Activated CD8-positive, alpha-beta memory T cell treated with anti-CD3 and anti-CD28 coated beads, Interleukin-2, amount 10 ng/mL, durations not matched to agents 7 days and 5 days (primary cell): ENCODE results near the gene NCKAP5. TPM values are rescaled to one million over a fixed set of nuclear protein-coding genes. Genes with fewer than 3 reads are reported as not detected.

ENCODE experiments used
- ATAC-seq: fragments of 150-1000 bp; cut with Tn5 transposase; one replicate; pipeline ENCODE4 v1.10.0; 2021; ENCODE audit warnings: moderate library complexity
- CTCF ChIA-PET: fragments of 350-600 bp; sonication (Branson Sonifier 250); formaldehyde crosslinking; loops from one replicate; lab custom pipeline; 2021; ENCODE audit warnings: antibody characterized with exemption; lab: Charles Lee
- DNase-seq: peaks from one replicate; pipeline ENCODE4 v3.0.0-alpha.2; 2020
- H3K27ac Mint-ChIP-seq: one replicate; pipeline ENCODE4 v1.8.0; 2021; ENCODE audit warnings: mild to moderate bottlenecking, mixed read lengths
- H3K27me3 Mint-ChIP-seq: one replicate; pipeline ENCODE4 v1.8.0; 2021; ENCODE audit warnings: mixed read lengths
- H3K36me3 Mint-ChIP-seq: one replicate; pipeline ENCODE4 v1.8.0; 2021; ENCODE audit warnings: mild to moderate bottlenecking, mixed read lengths
- H3K4me1 Mint-ChIP-seq: one replicate; pipeline ENCODE4 v1.8.0; 2021; ENCODE audit warnings: mixed read lengths
- H3K4me3 Mint-ChIP-seq: one replicate; pipeline ENCODE4 v1.8.0; 2021; ENCODE audit warnings: mild to moderate bottlenecking, moderate library complexity, mixed read lengths
- H3K9me3 Mint-ChIP-seq: one replicate; pipeline ENCODE4 v1.8.0; 2022; ENCODE audit warnings: low read depth, mixed read lengths
- total RNA-seq, 2 experiments: library from RNA; stranded (reverse); gene quantifications; one replicate each; pipeline ENCODE4 v1.2.3, GENCODE V29; 2021

The NCKAP5 gene
- total RNA-seq, 2 experiments from 2014 or later = not detected

GRCh38 chr2:133418671-133419070 lies 149.6 kb downstream of the NCKAP5 start:
- no peaks in the 10 kb centered on the region for H3K36me3 Mint-ChIP-seq
- H3K9me3 Mint-ChIP-seq = peaks cover under 1% of the 10 kb centered on the region
- H3K4me1 Mint-ChIP-seq = no peaks in the 10 kb centered on the region
- no peak for ATAC-seq
- no peak for DNase-seq
- H3K27me3 Mint-ChIP-seq = no peaks in the 10 kb centered on the region
- CTCF ChIA-PET = no interaction called here
- no peak overlapping the region for H3K4me3 Mint-ChIP-seq
- H3K27ac Mint-ChIP-seq = no peak overlapping the region

GRCh38 chr2:133418021-133418420 lies 150.2 kb downstream of the NCKAP5 start:
- Mint-ChIP-seq H3K27ac (no peak overlapping the region), H3K4me1 (no peaks in the 10 kb centered on the region), H3K4me3 (no peak overlapping the region), H3K9me3 (peaks cover 2% of the 10 kb centered on the region), H3K27me3 (no peaks in the 10 kb centered on the region), H3K36me3 (no peaks in the 10 kb centered on the region)
- ATAC-seq = no peak
- CTCF ChIA-PET = no interaction called here
- no peak for DNase-seq

DNA sequence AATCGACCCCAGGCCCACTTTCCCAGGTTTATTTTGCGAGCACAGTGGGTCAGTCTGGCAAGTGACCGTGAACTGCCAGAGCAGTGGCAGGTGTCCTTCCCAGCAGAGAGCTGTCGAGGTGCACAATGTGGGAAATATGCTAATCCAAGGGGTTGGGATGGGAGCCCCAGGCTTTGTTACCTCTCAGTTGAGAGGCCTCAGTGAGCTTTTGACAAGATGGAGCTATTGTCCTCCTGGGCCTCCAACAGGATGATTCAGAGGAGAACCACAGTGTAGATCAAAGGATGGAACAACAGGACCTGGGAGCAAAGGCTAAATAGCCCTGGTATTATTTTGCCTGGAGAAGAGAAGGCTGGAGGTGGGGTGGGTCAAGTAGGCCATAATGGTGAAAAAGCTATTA lies 150.8 kb downstream of the NCKAP5 start:
- Mint-ChIP-seq H3K4me1 (no peaks in the 10 kb centered on the region), H3K36me3 (no peaks in the 10 kb centered on the region)
- no peak for ATAC-seq

GRCh38 chr2:133416736-133417135 lies 151.5 kb downstream of the NCKAP5 start:
- Mint-ChIP-seq H3K27me3 (no peaks in the 10 kb centered on the region), H3K4me3 (no peak overlapping the region), H3K4me1 (no peaks in the 10 kb centered on the region), H3K36me3 (no peaks in the 10 kb centered on the region), H3K27ac (no peak overlapping the region), H3K9me3 (peaks cover 2% of the 10 kb centered on the region)
- no peak for DNase-seq
- CTCF ChIA-PET = no interaction called here
- ATAC-seq = no peak

More for the DNA sequence above, 150.8 kb downstream of the NCKAP5 start:
- no peak overlapping the region for H3K4me3 Mint-ChIP-seq
- CTCF ChIA-PET = no interaction called here
- H3K9me3 Mint-ChIP-seq = peaks cover 2% of the 10 kb centered on the region
- no peak for DNase-seq
- H3K27me3 Mint-ChIP-seq = no peaks in the 10 kb centered on the region
- no peak overlapping the region for H3K27ac Mint-ChIP-seq

GRCh38 chr2:133416146-133416545 lies 152.1 kb downstream of the NCKAP5 start:
- CTCF ChIA-PET = no interaction called here
- no peaks in the 10 kb centered on the region for H3K27me3 Mint-ChIP-seq
- peaks cover 2% of the 10 kb centered on the region for H3K9me3 Mint-ChIP-seq
- no peak overlapping the region for H3K4me3 Mint-ChIP-seq
- no peak overlapping the region for H3K27ac Mint-ChIP-seq
- DNase-seq = no peak
- ATAC-seq = no peak
- H3K4me1 Mint-ChIP-seq = no peaks in the 10 kb centered on the region
- H3K36me3 Mint-ChIP-seq = no peaks in the 10 kb centered on the region

DNA sequence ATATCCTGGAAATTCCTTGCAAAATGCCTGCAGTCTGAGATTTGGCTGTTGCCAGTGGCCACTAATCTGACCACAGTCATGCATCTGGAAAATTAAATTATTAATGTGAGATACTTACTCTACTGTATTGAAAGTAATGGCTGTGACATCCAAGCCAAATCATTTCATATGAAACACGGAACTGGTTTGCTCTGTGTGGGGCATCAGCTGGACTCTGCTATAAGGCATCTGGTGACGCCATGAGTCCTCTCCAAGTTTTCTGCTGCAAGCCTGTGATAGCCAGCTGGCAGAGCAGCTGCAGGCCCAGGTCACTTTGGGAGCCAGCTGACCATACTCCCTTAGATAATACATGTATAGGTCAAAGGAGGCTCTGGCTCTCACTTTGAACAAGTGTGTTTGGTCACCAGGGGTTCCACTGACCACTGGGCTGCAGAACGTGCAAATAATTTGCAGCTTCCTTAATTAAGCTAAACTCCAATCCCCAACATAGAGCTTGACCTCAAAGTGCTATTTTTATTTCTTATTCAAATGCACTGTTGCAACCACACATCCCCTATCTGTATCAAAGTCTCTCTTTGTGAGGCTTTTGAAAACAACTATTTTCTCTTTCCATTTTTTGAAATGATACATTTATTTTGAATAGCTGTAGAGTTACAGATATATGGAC lies 152.9 kb downstream of the NCKAP5 start:
- CTCF ChIA-PET = no interaction called here
- Mint-ChIP-seq H3K36me3 (no peaks in the 10 kb centered on the region), H3K4me1 (no peaks in the 10 kb centered on the region), H3K9me3 (peaks cover 2% of the 10 kb centered on the region), H3K27me3 (no peaks in the 10 kb centered on the region), H3K4me3 (no peak overlapping the region), H3K27ac (no peak overlapping the region)
- ATAC-seq (no peak), DNase-seq (no peak)

DNA sequence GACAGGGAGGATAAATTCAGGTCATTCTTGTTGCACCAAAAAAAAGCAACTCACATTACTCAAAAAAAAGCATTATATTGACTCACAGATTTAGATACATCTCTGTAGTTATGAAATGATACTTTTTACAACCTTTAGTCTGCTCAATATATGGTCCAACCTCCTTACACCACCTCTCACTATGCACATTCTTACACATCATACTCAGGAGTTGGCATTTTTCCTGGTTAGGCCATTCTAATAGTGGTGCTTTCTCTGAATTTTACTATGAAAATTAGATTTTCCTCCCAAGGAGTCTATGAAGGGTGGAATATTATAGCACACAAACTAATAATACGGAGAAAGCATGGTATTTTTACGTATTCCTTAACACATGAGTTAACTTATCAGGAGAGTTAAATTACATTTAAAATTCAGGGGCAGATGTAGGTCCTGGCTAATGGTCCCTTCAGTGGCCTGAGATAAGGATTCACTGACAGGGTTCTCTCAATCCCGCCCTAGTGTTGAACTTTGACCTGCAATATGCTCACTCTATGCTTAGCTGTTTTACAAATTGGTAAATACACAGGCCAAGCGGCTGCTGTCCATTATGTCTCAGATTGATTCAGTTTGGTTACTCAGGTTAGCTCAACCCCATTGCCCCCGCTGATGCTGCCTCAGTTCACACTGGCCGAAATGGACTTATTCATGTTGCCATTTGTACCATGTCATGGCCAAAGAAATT lies 153.6 kb downstream of the NCKAP5 start:
- Mint-ChIP-seq H3K9me3 (peaks cover 2% of the 10 kb centered on the region), H3K4me3 (no peak overlapping the region), H3K4me1 (no peaks in the 10 kb centered on the region), H3K36me3 (no peaks in the 10 kb centered on the region), H3K27ac (no peak overlapping the region), H3K27me3 (no peaks in the 10 kb centered on the region)
- DNase-seq = no peak
- CTCF ChIA-PET = no interaction called here
- no peak for ATAC-seq

- DNase-seq (no peak), ATAC-seq (no peak)
- Mint-ChIP-seq H3K4me3 (no peak overlapping the region), H3K4me1 (no peaks in the 10 kb centered on the region), H3K9me3 (peaks cover 2% of the 10 kb centered on the region), H3K36me3 (no peaks in the 10 kb centered on the region), H3K27me3 (no peaks in the 10 kb centered on the region), H3K27ac (no peak overlapping the region)
- CTCF ChIA-PET = no interaction called here
These were observed 154.4 kb downstream of the NCKAP5 start for GRCh38 chr2:133413863-133414262.

DNA sequence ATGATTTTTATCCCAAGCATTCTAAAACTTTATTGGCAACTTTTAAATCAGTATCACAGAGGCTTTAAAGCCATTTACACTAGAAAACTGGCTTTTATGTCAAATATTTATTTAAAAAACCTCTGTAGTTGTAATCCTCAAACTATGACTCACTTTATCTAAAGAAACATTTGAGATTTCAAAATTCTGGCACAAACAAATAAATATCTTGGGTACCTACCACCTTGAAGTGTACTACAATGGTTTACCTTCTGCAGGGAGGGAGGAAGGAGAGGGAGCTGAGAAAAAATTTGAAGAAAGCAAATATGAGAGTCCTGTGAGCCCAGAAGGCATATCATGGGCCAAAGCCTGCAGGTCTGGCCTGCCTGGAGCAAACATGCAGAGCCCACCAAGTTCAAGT lies 155.6 kb downstream of the NCKAP5 start:
- CTCF ChIA-PET = no interaction called here
- ATAC-seq (no peak), DNase-seq (no peak)
- Mint-ChIP-seq H3K9me3 (peaks cover 2% of the 10 kb centered on the region), H3K4me3 (no peak overlapping the region), H3K4me1 (no peaks in the 10 kb centered on the region), H3K27ac (no peak overlapping the region), H3K36me3 (no peaks in the 10 kb centered on the region), H3K27me3 (no peaks in the 10 kb centered on the region)

DNA sequence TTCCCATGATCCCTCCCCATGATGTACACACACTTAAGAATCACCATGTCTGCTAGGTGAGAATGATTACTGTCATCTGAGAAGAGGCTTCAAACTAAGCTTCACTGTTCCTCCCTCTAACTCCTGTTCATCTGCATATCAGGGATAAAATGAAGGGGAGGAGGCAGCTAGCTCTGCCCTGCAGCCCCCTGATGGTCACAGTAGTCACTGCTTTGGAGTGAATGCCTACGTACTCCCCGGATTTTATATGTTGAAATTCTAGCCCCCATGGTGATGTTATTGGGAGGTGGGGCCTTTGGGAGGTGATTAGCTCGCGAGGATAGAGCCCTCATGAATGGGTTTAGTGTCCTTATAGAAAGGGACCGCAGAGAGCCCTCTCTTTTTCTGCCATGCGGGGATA lies 156.4 kb downstream of the NCKAP5 start:
- peaks cover 2% of the 10 kb centered on the region for H3K9me3 Mint-ChIP-seq

DNA sequence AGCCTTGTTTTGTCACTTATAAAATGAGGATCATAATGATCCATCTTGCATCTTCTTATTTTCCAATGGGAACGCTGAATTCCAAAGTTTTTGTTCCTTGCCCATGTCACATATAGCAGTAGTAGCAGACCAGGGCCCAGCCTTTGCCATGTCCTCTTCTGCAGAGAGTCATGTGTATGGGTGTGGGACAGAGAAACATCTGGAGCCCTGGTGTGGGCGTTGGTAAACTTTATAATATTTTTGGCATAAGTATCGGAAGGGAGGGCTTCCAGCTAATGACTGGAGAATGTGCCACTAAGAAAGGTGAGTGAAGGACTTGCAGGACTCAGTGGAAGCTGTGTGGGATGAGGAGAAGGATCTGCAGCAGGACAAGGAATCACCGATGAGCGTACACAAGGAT lies 157.2 kb downstream of the NCKAP5 start:
- Mint-ChIP-seq H3K27ac (no peak overlapping the region), H3K9me3 (peaks cover 2% of the 10 kb centered on the region), H3K27me3 (no peaks in the 10 kb centered on the region), H3K36me3 (no peaks in the 10 kb centered on the region), H3K4me1 (no peaks in the 10 kb centered on the region), H3K4me3 (no peak overlapping the region)
- CTCF ChIA-PET = no interaction called here
- DNase-seq (no peak), ATAC-seq (no peak)

More for the DNA sequence above, 156.4 kb downstream of the NCKAP5 start:
- H3K36me3 Mint-ChIP-seq = no peaks in the 10 kb centered on the region
- CTCF ChIA-PET = no interaction called here
- H3K4me3 Mint-ChIP-seq = no peak overlapping the region
- no peak overlapping the region for H3K27ac Mint-ChIP-seq
- H3K27me3 Mint-ChIP-seq = no peaks in the 10 kb centered on the region
- DNase-seq (no peak), ATAC-seq (no peak)
- no peaks in the 10 kb centered on the region for H3K4me1 Mint-ChIP-seq

GRCh38 chr2:133409581-133410285 lies 158.5 kb downstream of the NCKAP5 start:
- H3K4me1 Mint-ChIP-seq = no peaks in the 10 kb centered on the region
- H3K27ac Mint-ChIP-seq = no peak overlapping the region
- CTCF ChIA-PET = no interaction called here

DNA sequence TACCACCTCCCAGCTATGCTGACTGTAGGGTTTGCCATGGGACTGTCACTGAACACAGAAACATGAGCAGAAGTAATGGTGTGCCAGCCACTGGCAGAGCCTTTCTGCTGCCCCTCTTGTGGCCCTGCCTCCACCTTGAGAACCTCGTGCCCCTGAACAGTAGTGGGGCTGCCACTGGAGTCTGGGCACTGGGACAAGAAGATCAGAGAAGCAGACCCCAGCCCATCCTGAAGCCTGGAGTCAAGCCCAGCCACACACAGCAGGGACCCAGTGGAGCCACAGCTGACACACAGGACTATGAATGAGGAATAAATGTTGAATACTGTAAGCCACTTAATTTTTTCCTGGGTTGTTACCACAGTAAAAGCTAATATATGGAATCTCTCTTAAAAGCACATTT lies 159.6 kb downstream of the NCKAP5 start:
- CTCF ChIA-PET = no interaction called here

More at GRCh38 chr2:133409581-133410285, 158.5 kb downstream of the NCKAP5 start:
- ATAC-seq = no peak
- H3K9me3 Mint-ChIP-seq = peaks cover 2% of the 10 kb centered on the region
- no peak overlapping the region for H3K4me3 Mint-ChIP-seq
- H3K27me3 Mint-ChIP-seq = no peaks in the 10 kb centered on the region
- no peak for DNase-seq
- no peaks in the 10 kb centered on the region for H3K36me3 Mint-ChIP-seq

GRCh38 chr2:133407341-133407740 lies 160.9 kb downstream of the NCKAP5 start:
- no peaks in the 10 kb centered on the region for H3K4me1 Mint-ChIP-seq
- no peak for DNase-seq
- no peak for ATAC-seq
- H3K36me3 Mint-ChIP-seq = no peaks in the 10 kb centered on the region
- no peak overlapping the region for H3K4me3 Mint-ChIP-seq
- no peaks in the 10 kb centered on the region for H3K27me3 Mint-ChIP-seq
- no peak overlapping the region for H3K27ac Mint-ChIP-seq
- H3K9me3 Mint-ChIP-seq = no peaks in the 10 kb centered on the region
- CTCF ChIA-PET = no interaction called here

More for the DNA sequence above, 159.6 kb downstream of the NCKAP5 start:
- Mint-ChIP-seq H3K27ac (no peak overlapping the region), H3K4me1 (no peaks in the 10 kb centered on the region), H3K36me3 (no peaks in the 10 kb centered on the region), H3K9me3 (peaks cover 1% of the 10 kb centered on the region), H3K4me3 (no peak overlapping the region), H3K27me3 (no peaks in the 10 kb centered on the region)
- DNase-seq (no peak), ATAC-seq (no peak)
